Measurements from ENCODE around the gene LAMC3. TPM values are rescaled to one million over a fixed set of nuclear protein-coding genes. Genes with fewer than 3 reads are reported as not detected.

The LAMC3 gene
- total RNA-seq, result 1.6 TPM

- no peak for DNase-seq (ENCODE audit: low spot score in 2 of 2)
- Histone ChIP-seq H3K9me3 (no peaks in the 10 kb centered on the region), H3K27ac (no peak within 1 kb of the TSS), H3K36me3 (no peaks in the 10 kb centered on the region), H3K4me3 (peak within 1 kb of the TSS; percentile 47 to 52), H3K4me1 (no peaks in the 10 kb centered on the region), H3K27me3 (no peaks in the 10 kb centered on the region)
- intact Hi-C loops (cut with DNase I), result loop anchor here (5.0 kb wide), 1 partner anchor 38 kb away; no protein-coding TSS in a partner anchor
- TF ChIP-seq CTCF (IDR thresholded peaks at IDR 0.05), result peak; percentile 29 to 65 (median 49)
Observed at GRCh38 chr9:131008909-131009618, at the start of gene LAMC3. TSS of gene LAMC3 (plus strand) at chr9:131009174. CDS start at chr9:131009215, 41 bp downstream.

- H3K9me3 ChIP-seq, result no peaks in the 10 kb centered on the region
- H3K27ac ChIP-seq, result no peak overlapping the region
- DNase-seq (ENCODE audit: low spot score in 2 of 2), result no peak
Observed at GRCh38 chr9:130959809-130960334, 49.1 kb upstream of the LAMC3 start.

GRCh38 chr9:130960522-130961378 is 48.2 kb upstream of the LAMC3 start:
- no peaks in the 10 kb centered on the region for H3K27me3 ChIP-seq
- intact Hi-C loops (cut with DNase I), result no loop called here
- no peaks in the 10 kb centered on the region for H3K9me3 ChIP-seq
- no peaks in the 10 kb centered on the region for H3K4me1 ChIP-seq
- no peaks in the 10 kb centered on the region for H3K36me3 ChIP-seq
- no peak overlapping the region for H3K27ac ChIP-seq
- TF ChIP-seq CTCF (IDR thresholded peaks at IDR 0.05), result no peak
- H3K4me3 ChIP-seq, result no peak overlapping the region
- DNase-seq (ENCODE audit: low spot score in 2 of 2), result no peak

More at GRCh38 chr9:130959809-130960334, 49.1 kb upstream of the LAMC3 start:
- intact Hi-C loops (cut with DNase I), result no loop called here
- H3K4me3 ChIP-seq, result no peak overlapping the region
- no peaks in the 10 kb centered on the region for H3K36me3 ChIP-seq
- H3K27me3 ChIP-seq, result no peaks in the 10 kb centered on the region
- no peak for TF ChIP-seq CTCF (IDR thresholded peaks at IDR 0.05)
- H3K4me1 ChIP-seq, result no peaks in the 10 kb centered on the region

GRCh38 chr9:130961511-130962300 is 47.3 kb upstream of the LAMC3 start:
- H3K36me3 ChIP-seq, result no peaks in the 10 kb centered on the region
- DNase-seq (ENCODE audit: low spot score in 2 of 2), result no peak
- TF ChIP-seq CTCF (IDR thresholded peaks at IDR 0.05), result no peak
- no peak overlapping the region for H3K27ac ChIP-seq
- H3K4me3 ChIP-seq, result no peak overlapping the region
- no peaks in the 10 kb centered on the region for H3K9me3 ChIP-seq
- intact Hi-C loops (cut with DNase I), result no loop called here
- no peaks in the 10 kb centered on the region for H3K4me1 ChIP-seq
- no peaks in the 10 kb centered on the region for H3K27me3 ChIP-seq
